Muscle layer of colon (tissue), 2 donors: ENCODE results near the gene CSF1.
"Not testable (repeated sequence)": the region's sequence is repeated elsewhere in the genome, so short reads cannot be mapped to it uniquely, and the experiment has no call there.

Experiments used
- H3K27ac ChIP-seq: one replicate; pipeline ENCODE4 v1.7.0; 2013; ENCODE audit warnings: low read depth, mild to moderate bottlenecking, low read length, moderate library complexity
- H3K27me3 ChIP-seq, 2 donors: one replicate each; pipeline ENCODE4 v1.7.0; 2013; ENCODE audit warnings: low read length in 2 of 2, mild to moderate bottlenecking in 2 of 2; ENCODE audit not compliant: insufficient read depth in 2 of 2, control insufficient read depth in 1 of 2
- H3K36me3 ChIP-seq: one replicate; pipeline ENCODE4 v1.7.0; 2013; ENCODE audit warnings: mild to moderate bottlenecking, low read length; ENCODE audit not compliant: insufficient read depth
- H3K4me1 ChIP-seq: one replicate; pipeline ENCODE4 v1.7.0; 2013; ENCODE audit warnings: mild to moderate bottlenecking, low read length; ENCODE audit not compliant: insufficient read depth
- H3K4me3 ChIP-seq, 2 donors: one replicate each; pipeline ENCODE4 v1.7.0; 2013; ENCODE audit warnings: low read length in 2 of 2, low read depth in 1 of 2, mild to moderate bottlenecking in 1 of 2, moderate library complexity in 1 of 2
- H3K9ac ChIP-seq: one replicate; pipeline ENCODE4 v1.7.0; 2013; ENCODE audit warnings: low read length
- H3K9me3 ChIP-seq: one replicate; pipeline ENCODE4 v1.7.0; 2013; ENCODE audit warnings: mild to moderate bottlenecking, low read length
- donor health status: abdominal sarcoma.
- donor health status: Adenocarcinoma of cecum.

CSF1 gene

DNA sequence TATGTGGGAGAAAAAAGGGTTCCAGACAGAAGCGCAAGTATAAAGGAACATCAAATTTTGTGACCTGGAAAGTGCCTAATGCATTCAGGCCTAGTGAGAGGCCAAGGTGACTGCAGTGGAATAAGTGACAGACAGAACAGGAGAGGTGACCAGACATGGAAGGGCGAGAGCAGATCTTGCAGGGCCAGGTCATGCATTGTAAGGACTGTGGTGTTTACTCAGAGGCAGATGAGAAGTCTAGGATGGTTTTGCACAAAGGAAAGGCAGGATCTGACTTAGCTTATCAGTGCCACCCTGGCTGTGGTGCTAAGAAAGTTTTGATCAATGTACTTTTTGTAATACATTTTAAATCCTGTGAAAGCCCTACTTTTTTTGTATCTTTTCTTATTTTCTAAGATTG is 39.9 kb downstream of the CSF1 start:
- Histone ChIP-seq H3K27ac (no peak overlapping the region), H3K9me3 (no peaks in the 10 kb centered on the region), H3K4me3 (no peak overlapping the region), H3K27me3 (no peaks in the 10 kb centered on the region), H3K4me1 (peaks cover 11% of the 10 kb centered on the region), H3K36me3 (no peaks in the 10 kb centered on the region), H3K9ac (no peak overlapping the region)

DNA sequence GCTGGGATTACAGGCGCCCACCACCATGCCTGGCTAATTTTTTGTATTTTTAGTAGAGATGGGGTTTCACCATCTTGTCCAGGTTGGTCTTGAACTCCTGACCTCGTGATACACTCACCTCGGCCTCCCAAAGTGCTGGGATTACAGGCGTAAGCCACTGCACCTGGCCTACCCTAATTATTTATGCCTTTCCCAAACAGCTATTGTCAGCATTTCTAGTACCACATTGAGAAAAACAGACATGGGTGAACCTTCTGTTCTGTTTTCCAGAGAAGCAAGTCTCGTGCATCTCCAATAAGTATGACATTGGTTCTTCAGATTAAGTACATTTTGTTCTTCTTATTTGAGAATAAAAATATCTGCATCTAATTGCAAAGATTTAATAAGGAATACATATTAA is 40.9 kb downstream of the CSF1 start:
- not testable (repeated sequence) for H3K27me3 ChIP-seq, H3K27ac ChIP-seq, H3K9me3 ChIP-seq, H3K9ac ChIP-seq, H3K4me3 ChIP-seq, H3K36me3 ChIP-seq
- peaks cover 13% of the 10 kb centered on the region for H3K4me1 ChIP-seq

DNA sequence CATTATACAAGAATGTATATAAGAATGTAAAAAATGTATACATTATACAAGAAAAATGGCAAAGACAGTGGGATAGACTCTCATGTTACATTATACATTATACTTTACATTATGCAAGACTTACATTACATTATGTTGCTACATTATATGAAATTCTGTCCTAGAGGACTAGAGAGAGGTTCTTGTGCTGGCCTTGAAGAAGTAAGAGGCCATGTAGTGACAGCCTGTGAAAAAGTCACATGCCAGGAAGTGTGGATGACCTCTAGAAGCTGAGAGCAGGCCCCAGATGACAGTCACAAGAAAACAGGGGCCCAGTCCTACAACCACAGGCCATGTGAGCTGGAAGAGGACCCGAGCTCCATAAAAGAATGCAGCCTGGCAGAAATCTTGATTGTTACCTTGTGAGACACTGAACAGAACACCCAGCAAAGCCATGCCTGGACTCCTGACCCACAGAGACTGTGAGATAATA is 43.4 kb downstream of the CSF1 start:
- no peak overlapping the region for H3K27ac ChIP-seq
- H3K4me1 ChIP-seq = peaks cover 33% of the 10 kb centered on the region
- H3K9me3 ChIP-seq = no peaks in the 10 kb centered on the region
- H3K4me3 ChIP-seq = no peak overlapping the region
- no peaks in the 10 kb centered on the region for H3K27me3 ChIP-seq
- no peak overlapping the region for H3K9ac ChIP-seq
- no peaks in the 10 kb centered on the region for H3K36me3 ChIP-seq

DNA sequence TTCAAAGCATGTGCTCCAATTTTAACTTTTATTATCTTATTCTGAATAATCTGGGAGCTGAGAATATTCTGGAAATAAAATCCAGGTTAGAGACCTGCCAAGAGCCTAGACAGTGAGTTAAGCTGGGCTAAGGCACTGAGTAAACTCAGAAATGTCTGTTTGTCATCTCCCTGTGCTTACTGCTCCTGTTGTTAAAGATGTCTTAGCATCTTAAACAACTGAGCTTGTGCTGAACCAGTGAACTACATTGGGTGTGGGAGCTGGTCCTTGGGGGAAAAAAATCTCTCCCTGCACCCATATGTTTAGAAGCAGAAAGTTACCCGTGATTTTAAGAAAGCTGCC is 49.0 kb downstream of the CSF1 start:
- Histone ChIP-seq H3K9ac (no peak overlapping the region), H3K36me3 (no peaks in the 10 kb centered on the region), H3K4me1 (peaks cover 44% of the 10 kb centered on the region), H3K27ac (peak overlapping the region; percentile 3), H3K9me3 (no peaks in the 10 kb centered on the region), H3K27me3 (no peaks in the 10 kb centered on the region), H3K4me3 (no peak overlapping the region)

DNA sequence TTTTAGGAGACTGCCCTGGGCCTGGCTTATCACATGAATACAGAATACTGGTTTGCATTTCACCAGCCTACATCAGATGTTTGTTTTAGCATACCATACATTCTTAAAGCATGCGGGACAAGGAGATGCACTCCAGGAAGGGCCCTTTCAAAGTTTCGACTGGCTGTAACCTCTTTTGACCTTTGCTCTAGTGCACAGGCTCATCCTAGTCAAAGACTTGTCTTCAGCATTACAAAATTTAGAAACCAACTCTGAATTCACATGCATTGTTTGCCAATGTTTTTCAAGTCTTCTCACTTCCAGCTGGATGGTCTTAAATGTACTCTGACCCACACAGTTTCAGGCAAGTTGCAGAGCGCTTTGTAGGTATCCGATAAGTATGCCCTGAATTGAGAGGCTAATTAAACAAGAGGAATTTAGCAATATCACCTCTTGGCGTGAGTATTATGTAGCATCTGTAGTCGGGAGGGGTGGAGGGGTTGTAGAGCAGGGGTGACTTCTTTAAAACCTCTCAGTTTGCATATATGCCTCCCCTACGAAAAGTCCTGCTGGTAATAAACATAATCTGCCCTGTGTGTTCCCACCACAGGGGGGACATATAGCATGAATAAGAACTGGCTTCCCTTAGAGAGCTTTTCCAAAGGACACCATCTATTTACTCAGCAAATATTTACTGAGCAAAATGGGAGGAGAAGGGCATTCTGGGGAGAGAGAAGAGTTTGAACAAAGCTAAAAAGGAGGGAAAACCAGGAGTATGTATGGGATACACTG is 49.5 kb downstream of the CSF1 start:
- Histone ChIP-seq H3K9me3 (no peaks in the 10 kb centered on the region), H3K4me1 (peaks cover 44% of the 10 kb centered on the region), H3K36me3 (no peaks in the 10 kb centered on the region), H3K4me3 (no peak overlapping the region), H3K27me3 (no peaks in the 10 kb centered on the region), H3K9ac (no peak overlapping the region), H3K27ac (peak overlapping the region; percentile 3)

DNA sequence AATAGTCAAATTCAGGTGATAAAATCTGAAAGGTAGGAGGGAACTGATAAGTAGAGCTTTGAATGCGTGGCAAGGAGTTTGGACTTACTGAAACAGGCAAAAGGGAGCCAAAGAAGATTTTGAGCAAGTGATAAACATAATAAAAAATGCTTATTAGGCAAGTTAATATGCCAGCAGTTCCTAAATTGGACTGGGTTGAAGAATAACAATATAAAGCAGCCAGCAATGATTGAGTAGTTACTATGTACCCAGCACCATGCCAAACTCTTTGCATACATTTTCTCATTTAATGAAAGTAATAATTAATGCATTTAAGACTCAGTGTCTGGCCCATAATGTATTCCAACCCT is 50.1 kb downstream of the CSF1 start:
- H3K4me3 ChIP-seq = no peak overlapping the region
- H3K27me3 ChIP-seq = no peaks in the 10 kb centered on the region
- H3K9me3 ChIP-seq = no peaks in the 10 kb centered on the region
- peaks cover 44% of the 10 kb centered on the region for H3K4me1 ChIP-seq
- no peak overlapping the region for H3K27ac ChIP-seq
- no peaks in the 10 kb centered on the region for H3K36me3 ChIP-seq
- no peak overlapping the region for H3K9ac ChIP-seq

DNA sequence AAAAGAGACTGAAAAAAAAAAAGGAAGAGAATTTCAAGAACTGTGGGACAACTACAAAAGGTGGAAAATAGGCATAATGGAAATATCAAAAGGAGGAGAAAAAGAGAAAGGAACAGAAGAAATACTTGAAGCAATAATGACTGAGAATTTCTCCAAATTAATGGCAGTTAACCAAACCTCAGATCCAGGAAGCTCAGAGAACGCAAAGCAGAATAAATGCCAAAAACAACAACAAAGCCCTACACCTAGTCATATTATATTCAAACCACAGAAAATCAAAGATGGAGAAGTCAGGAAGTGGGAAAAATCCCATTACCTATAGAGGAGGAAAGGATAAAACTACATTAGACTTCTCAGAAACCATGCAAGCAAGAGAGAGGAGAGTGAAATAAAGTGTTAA is 53.2 kb downstream of the CSF1 start:
- Histone ChIP-seq H3K27me3 (no peaks in the 10 kb centered on the region), H3K27ac (no peak overlapping the region), H3K4me3 (no peak overlapping the region), H3K4me1 (peaks cover 24% of the 10 kb centered on the region), H3K36me3 (no peaks in the 10 kb centered on the region), H3K9ac (no peak overlapping the region), H3K9me3 (no peaks in the 10 kb centered on the region)

DNA sequence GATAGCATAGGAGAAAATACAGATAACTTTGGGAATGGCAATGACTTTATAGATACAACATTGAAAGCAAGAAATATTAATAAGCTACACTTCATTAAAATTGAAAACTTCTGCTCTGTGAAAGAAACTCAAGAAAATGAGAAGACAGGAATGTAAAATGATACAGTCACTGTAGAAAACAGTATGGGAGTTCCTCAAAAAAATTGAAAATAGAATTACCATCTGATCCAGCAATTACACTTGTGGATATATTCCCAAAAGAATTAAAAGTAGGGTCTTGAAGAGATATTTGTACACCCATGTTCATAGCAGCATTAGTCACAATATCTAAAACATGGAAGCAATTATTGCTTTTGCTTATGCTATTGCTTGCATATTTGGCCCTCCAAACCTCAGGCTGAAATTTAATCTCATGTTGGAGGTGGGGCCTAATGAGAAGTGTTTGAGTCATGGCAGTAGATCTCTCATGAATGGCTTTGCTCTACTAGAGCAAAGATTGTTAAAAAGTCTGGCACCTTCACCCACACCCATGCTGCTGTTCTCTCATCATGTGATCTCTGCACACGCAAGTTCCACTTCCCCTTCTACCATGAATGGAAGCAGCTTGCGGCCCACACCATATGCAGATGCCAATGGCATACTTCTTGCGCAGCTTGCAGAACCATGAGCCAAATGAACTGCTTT is 58.6 kb downstream of the CSF1 start:
- H3K9me3 ChIP-seq = no peaks in the 10 kb centered on the region
- no peaks in the 10 kb centered on the region for H3K36me3 ChIP-seq

DNA sequence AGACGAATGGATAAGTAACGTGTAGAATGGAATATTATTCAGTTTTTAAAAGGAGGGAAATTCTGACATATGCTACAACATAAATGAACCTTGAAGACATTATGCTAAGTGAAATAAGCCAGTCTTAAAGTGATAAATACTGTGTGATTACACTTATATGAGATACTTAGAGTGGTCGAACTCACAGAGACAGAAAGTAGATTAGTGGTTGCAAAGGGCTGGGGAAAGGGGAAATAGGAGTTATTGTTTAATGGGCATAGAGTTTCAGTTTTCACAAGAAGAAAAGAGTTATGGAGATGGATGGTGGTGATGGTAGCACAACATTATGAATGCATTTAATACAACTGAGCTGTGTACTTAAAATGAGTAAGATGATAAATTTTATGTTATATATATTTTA is 59.3 kb downstream of the CSF1 start:
- Histone ChIP-seq H3K9ac (no peak overlapping the region), H3K4me3 (no peak overlapping the region), H3K9me3 (no peaks in the 10 kb centered on the region), H3K27ac (no peak overlapping the region), H3K27me3 (no peaks in the 10 kb centered on the region), H3K36me3 (no peaks in the 10 kb centered on the region), H3K4me1 (no peaks in the 10 kb centered on the region)

More for the DNA sequence above, 58.6 kb downstream of the CSF1 start:
- Histone ChIP-seq H3K9ac (no peak overlapping the region), H3K27ac (no peak overlapping the region), H3K4me3 (no peak overlapping the region), H3K4me1 (no peaks in the 10 kb centered on the region), H3K27me3 (no peaks in the 10 kb centered on the region)

DNA sequence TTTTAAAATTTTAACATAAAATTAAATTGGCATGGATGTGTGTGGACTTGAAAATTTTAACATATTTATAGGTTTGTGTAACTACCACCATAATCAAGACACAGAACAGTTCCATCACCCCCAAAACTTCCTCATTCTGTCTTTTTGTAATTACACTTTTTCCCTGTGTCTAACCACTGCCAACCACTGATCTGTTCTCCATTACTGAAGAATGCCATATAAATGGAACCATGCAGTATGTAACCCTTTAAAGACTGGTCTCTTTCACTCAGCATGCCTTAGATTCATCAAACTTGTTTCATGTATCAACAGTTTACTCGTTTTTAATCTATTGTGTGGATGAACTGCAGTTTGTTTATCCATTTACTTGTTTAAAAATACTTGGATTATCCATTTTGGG is 60.9 kb downstream of the CSF1 start:
- Histone ChIP-seq H3K4me1 (no peaks in the 10 kb centered on the region), H3K36me3 (no peaks in the 10 kb centered on the region), H3K9ac (no peak overlapping the region), H3K9me3 (no peaks in the 10 kb centered on the region), H3K27me3 (no peaks in the 10 kb centered on the region), H3K27ac (no peak overlapping the region), H3K4me3 (no peak overlapping the region)

DNA sequence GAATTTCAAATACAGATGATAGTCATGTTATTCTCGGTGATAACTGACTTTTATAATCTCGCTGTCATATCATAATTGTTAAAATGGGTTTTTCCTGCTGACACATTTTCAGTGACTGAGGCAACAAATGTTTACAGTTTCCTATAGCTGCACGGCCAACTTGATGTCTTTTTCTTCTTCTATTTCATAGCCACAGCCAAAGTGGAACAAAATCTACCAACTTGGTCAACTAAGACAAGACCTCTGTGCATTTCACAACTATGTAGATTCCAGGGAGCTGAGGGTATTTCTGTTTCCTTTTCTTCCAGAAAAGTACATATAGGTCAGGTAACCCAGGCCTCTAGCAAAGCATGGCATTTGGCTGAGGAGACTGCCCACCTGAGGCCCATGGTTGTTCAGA is 63.5 kb downstream of the CSF1 start:
- no peak overlapping the region for H3K9ac ChIP-seq
- no peaks in the 10 kb centered on the region for H3K9me3 ChIP-seq

DNA sequence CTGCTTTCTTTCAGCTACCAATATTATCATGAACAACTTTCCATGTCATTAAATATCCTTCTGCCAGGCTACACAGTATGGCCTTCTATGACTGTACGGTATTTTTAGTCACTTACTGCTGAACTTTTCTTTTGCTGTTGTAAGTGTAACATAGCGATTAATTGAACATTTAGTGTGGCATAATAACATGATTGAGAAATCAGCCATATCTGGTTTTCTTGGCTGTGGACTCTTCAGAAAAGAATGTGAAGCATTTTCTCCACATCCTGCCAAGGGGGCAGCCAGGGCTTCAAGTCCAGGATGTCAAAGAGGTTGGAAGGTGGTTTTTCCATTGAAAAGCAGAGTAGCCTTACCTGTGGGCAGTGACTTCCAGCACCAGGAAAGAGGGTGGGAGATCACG is 65.1 kb downstream of the CSF1 start:
- no peaks in the 10 kb centered on the region for H3K4me1 ChIP-seq
- H3K36me3 ChIP-seq = no peaks in the 10 kb centered on the region
- H3K27me3 ChIP-seq = no peaks in the 10 kb centered on the region
- H3K4me3 ChIP-seq = no peak overlapping the region
- H3K9me3 ChIP-seq = no peaks in the 10 kb centered on the region
- no peak overlapping the region for H3K9ac ChIP-seq
- no peak overlapping the region for H3K27ac ChIP-seq

More for the DNA sequence above, 63.5 kb downstream of the CSF1 start:
- Histone ChIP-seq H3K4me1 (no peaks in the 10 kb centered on the region), H3K27ac (no peak overlapping the region), H3K36me3 (no peaks in the 10 kb centered on the region), H3K27me3 (no peaks in the 10 kb centered on the region), H3K4me3 (no peak overlapping the region)
